Measurements from ENCODE around the gene ARPP19.

The ARPP19 gene

DNA sequence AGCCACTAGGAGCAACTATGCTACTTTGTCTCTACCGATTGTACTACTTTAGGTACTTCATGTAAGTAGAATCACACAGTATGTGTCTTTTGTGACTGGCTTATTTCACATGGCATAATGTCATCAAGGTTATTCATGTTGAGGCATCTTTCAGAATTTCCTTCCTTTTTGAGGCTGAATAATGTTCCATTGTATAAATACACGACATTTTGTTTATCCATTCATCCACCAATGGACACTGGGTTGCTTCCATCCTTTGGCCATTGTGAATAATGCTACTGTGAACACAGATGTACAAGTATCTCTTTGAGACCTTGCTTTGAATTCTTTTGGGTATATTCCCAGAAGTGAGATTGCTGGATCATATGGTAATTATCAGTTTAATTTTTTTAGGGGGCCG, 69.3 kb downstream of the ARPP19 start:
- no peak overlapping the region for H3K4me3 ChIP-seq (replicated peaks in 1 of 2; ENCODE audit: low read depth in 2 of 2, low read length in 2 of 2)
- no peak for DNase-seq (ENCODE audit: low read depth in 2 of 2)
- TF ChIP-seq, protein P1, sequence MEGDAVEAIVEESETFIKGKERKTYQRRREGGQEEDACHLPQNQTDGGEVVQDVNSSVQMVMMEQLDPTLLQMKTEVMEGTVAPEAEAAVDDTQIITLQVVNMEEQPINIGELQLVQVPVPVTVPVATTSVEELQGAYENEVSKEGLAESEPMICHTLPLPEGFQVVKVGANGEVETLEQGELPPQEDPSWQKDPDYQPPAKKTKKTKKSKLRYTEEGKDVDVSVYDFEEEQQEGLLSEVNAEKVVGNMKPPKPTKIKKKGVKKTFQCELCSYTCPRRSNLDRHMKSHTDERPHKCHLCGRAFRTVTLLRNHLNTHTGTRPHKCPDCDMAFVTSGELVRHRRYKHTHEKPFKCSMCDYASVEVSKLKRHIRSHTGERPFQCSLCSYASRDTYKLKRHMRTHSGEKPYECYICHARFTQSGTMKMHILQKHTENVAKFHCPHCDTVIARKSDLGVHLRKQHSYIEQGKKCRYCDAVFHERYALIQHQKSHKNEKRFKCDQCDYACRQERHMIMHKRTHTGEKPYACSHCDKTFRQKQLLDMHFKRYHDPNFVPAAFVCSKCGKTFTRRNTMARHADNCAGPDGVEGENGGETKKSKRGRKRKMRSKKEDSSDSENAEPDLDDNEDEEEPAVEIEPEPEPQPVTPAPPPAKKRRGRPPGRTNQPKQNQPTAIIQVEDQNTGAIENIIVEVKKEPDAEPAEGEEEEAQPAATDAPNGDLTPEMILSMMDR (IDR thresholded peaks at IDR 0.05; ENCODE audit: low read depth, low read length), result no peak

DNA sequence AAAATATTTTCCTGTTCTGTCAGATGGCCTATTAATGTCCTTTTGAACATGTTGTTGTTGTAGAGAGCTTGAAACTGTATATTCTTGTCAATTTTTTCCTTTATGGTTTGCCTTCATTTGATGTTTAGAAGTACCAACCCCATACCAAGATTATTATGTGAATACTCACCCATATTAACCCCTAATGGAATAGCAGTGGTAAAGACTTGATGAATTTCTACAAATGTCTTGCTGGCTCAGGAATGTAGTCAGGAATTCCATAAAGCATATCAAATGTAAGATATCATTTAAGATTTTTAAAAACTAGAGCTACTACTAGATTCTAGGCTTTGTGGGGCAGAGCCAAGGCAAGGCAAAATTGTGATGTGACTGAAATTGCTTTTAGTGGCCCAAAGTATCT, 70.1 kb downstream of the ARPP19 start:
- TF ChIP-seq, protein P1 (IDR thresholded peaks at IDR 0.05; ENCODE audit: low read depth, low read length), result no peak
- no peak overlapping the region for H3K4me3 ChIP-seq (replicated peaks in 1 of 2; ENCODE audit: low read depth in 2 of 2, low read length in 2 of 2)
- no peak for DNase-seq (ENCODE audit: low read depth in 2 of 2)
